Nucleus accumbens (tissue), 56 donors: ENCODE data around the gene ACOT2.
"Not testable (repeated sequence)": the region's sequence is repeated elsewhere in the genome, so short reads cannot be mapped to it uniquely, and the experiment has no call there.

ENCODE experiments used
- DNase-seq, 56 donors: peaks; one replicate each; lab custom pipeline; 2025; lab: John Stamatoyannopoulos, UW

ACOT2 gene

GRCh38 chr14:73567951-73568885, 795 bp upstream of the ACOT2 start:
- peak in 1 of 56 donors; percentile 30 for DNase-seq

GRCh38 chr14:73568886-73569184, 178 bp upstream of the ACOT2 start:
- DNase-seq = peak in 2 of 56 donors; percentile 31 to 71

GRCh38 chr14:73570913-73571312, 1.9 kb downstream of the ACOT2 start:
- DNase-seq = peak in 32 of 56 donors; percentile 0 to 51 (median 15)

- not testable (repeated sequence) for DNase-seq
These were observed 4.0 kb downstream of the ACOT2 start for GRCh38 chr14:73573034-73573433.

- not testable (repeated sequence) for DNase-seq
These were observed 4.7 kb downstream of the ACOT2 start for GRCh38 chr14:73573740-73574139.

- not testable (repeated sequence) for DNase-seq
These were observed 5.2 kb downstream of the ACOT2 start for GRCh38 chr14:73574251-73574650.

- no peak for DNase-seq
These were observed 7.4 kb downstream of the ACOT2 start for GRCh38 chr14:73576391-73576790.

GRCh38 chr14:73577214-73577613, 8.2 kb downstream of the ACOT2 start:
- not testable (repeated sequence) for DNase-seq

GRCh38 chr14:73582102-73582979, 13.3 kb downstream of the ACOT2 start:
- not testable (repeated sequence) for DNase-seq

- no peak for DNase-seq
These were observed 19.7 kb downstream of the ACOT2 start for GRCh38 chr14:73588695-73589094.

GRCh38 chr14:73589116-73589515, 20.1 kb downstream of the ACOT2 start:
- DNase-seq = no peak

GRCh38 chr14:73590673-73591004, 21.6 kb downstream of the ACOT2 start:
- not testable (repeated sequence) for DNase-seq

GRCh38 chr14:73591690-73592449, 22.9 kb downstream of the ACOT2 start, which contains the start of gene ACOT4:
TSS of gene ACOT4 (plus strand) at chr14:73591873. CDS start at chr14:73591960, 87 bp downstream.
- DNase-seq = peak in 26 of 56 donors; percentile 2 to 48 (median 26)

GRCh38 chr14:73594491-73594890, 25.5 kb downstream of the ACOT2 start:
- DNase-seq = no peak

GRCh38 chr14:73599499-73599898, 30.5 kb downstream of the ACOT2 start:
- DNase-seq = no peak

GRCh38 chr14:73602994-73603393, 34.0 kb downstream of the ACOT2 start:
- DNase-seq = no peak

GRCh38 chr14:73606271-73606670, 37.3 kb downstream of the ACOT2 start:
- DNase-seq = no peak

- no peak for DNase-seq
These were observed 38.2 kb downstream of the ACOT2 start for GRCh38 chr14:73607241-73607640.

GRCh38 chr14:73610687-73611086, 41.7 kb downstream of the ACOT2 start:
- DNase-seq = peak in 27 of 56 donors; percentile 2 to 66 (median 14)

- DNase-seq = peak in 51 of 56 donors; percentile 1 to 83 (median 59)
These were observed 43.5 kb downstream of the ACOT2 start, which contains the start of gene ACOT6 for GRCh38 chr14:73612339-73613045. TSS of gene ACOT6 (plus strand) at chr14:73612517. CDS start at chr14:73612572, 55 bp downstream.
